ENCODE data around the gene PRF1.
"Not testable (repeated sequence)": the region's sequence is repeated elsewhere in the genome, so short reads cannot be mapped to it uniquely, and the experiment has no call there.

Gene PRF1

DNA sequence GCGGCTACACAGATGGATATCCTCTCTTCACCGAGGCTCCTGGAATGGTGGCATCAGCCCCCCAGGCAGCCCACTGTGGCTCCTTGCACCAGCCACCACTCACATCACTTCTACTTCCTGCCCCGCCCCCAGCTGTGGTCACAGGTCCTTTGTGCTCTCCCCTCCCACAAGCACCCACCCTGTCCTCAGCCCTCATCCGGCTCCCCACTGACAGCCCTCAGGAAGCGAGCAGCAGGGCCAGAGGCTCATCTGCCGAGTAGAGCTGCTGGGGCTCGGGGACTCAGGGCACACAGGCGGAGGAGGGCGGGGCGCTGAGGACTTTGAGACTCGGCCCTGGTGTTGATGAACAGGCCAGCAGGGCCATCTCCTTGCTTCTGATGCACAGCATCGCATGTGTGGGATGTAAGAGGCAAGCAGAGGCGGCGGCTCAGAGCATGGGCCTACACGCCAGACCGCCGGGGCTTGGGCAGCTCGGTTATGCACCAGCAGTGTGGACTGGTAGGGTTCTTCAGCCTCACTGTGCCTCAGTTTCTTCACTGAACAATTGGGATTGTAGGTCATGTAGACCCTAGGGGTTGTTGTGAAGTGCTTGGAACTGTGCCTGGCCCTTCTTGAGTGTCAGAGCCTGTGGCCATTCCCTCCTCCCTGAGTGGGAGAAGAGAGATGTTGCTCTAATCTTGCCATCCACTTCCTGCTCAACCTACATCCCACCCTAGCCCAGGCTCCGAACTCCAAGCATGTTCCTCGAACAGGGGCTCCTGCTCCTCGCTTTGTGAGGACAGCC is at the start of gene PRF1:
PRF1 (minus strand) TSS at position 77 of the 784 bp plus-strand sequence. CDS start 1,839 bp downstream, outside the sequence.
- DNase-seq = peak; percentile 86

DNA sequence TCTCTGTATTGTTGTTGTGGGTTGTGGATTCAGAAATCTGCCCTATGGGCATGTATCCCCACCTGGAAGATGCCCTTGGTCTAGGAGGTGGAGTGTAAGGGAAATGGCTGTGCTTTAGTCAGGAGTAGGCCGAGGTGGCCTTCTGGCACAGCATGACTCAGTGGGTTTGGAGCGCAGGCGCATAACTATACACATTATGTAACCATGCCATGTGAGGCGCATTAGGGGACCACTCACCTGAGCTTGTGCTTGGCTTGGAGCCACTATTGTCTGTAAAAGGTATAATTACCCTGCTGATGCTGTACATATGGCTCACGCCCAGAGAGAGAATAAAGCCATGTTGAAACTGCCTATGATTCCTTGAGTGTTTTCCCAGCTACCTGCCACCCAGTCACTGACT is 49.1 kb upstream of the PRF1 start:
- DNase-seq = no peak

DNA sequence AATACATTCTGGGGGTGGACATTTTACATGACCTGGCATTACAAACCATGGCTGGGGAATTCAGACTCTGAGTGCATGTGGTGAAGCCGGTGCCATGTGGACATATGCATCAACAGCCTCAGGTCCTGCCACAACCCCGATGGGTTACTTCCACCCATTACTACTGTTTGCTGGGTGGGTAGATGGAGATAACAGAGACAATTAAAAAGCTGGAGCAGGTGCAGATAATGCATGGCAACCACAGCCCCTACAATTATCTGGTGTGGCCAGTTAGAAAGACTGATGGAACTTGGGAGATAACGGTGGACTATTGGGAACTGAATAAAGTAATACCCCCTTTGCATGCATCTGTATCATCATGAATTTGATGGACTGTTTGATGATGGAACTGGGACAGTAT is 48.2 kb upstream of the PRF1 start:
- no peak for DNase-seq

DNA sequence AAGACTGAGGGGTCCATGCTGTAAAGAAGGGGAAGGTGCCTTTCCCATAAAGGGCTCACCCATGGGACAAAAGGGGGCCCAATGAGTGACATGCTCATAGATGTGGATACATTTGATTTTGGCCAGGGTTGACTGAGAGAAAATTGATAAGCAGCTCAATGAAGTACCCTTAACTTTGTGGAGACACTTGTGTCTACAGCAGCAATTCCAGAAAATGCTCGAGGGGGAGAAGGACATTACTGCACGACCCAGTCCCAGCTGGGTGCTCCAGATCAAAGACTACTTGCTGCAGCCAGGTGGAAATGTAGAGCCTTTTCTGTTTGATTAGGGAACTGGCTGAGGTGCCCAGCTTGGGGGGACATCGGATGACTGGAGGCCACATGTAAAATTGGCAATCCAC is 47.6 kb upstream of the PRF1 start:
- DNase-seq = no peak

DNA sequence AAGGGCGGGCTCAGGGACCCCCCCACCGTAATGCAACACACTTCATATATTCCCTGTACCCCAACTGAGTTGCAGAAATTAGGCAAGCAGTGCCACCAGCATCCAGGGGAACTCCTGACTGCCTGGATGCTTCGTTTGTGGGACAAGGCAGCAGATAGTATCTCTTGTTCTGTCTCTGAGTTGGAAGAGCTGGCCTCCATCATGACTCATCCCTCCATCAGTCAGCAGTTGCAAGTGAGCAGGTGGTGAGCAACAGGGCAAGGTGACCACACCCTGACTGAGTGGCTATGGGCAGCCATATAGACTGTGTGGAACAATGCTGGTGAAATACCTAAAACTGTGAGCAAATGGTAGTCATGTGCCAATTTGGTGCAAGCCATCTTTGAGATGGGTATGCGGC is 47.0 kb upstream of the PRF1 start:
- DNase-seq = no peak

DNA sequence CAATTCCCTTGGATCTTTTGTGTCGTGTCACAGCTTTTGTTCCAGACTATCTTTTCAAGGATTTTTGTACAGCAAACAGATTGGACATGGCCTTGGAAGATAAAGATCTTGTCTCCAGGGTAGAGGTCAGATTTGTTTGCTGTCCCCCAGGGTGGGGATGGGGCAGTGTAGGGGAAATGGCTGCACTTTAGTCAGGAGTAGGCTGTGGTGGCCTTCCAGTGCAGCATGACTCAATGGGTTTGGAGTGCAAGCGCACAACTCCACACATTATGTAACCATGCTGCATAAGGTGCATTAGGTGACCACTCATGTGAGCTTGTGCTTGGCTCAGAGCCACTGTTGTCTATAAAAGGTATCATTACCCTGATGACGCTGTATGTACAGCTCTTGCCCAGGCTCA is 45.9 kb upstream of the PRF1 start:
- no peak for DNase-seq

DNA sequence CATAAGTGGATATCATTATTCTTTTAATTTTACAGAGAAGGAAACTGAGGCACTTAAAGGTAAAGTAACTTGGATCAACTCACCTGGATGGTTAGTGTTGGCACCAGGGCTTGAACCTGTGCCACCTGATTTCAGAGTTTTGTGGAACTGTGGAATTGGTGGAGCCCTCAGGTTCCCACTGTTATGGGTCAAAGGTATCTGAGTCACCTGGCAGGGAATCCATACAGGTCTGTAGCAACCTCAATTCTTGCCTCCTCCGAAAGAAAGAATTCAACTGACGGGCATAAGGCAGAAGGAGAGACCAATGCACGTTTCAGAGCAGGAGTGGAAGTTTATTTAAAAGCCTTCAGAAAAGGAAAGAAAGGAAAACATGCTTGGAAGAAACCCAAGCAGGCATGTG is 44.5 kb upstream of the PRF1 start:
- DNase-seq = no peak

DNA sequence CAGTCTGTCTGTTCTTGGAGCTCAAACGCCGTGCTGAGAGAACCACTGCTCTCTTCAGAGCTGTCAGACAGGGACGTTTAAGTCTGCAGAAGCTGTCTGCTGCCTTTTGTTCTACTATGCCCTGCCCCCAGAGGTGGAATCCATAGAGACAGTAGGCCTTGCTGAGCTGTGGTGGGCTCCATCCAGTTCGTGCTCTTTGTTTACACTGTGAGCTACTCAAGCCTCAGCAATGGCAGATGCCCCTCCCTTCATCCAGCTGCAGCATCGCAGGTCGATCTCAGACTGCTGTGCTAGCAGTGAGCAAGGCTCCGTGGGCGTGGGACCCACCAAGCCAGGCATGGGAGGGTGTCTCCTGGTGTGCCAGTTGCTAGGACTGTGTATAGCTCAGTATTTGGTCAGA is 42.4 kb upstream of the PRF1 start:
- DNase-seq = not testable (repeated sequence)

DNA sequence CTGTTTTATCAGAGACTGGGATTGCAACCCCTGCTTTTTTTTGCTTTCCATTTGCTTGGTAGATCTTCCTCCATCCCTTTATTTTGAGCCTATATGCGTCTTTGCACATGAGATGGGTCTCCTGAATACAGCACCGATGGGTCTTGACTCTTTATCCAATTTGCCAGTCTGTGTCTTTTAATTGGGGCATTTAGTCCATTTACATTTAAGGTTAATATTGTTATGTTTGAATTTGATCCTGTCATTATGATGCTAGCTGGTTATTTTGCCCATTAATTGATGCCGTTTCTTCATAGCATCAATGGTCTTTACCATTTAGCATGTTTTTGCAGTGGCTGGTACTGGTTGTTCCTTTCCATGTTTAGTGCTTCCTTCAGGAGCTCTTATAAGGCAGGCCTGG is 40.7 kb upstream of the PRF1 start:
- not testable (repeated sequence) for DNase-seq

DNA sequence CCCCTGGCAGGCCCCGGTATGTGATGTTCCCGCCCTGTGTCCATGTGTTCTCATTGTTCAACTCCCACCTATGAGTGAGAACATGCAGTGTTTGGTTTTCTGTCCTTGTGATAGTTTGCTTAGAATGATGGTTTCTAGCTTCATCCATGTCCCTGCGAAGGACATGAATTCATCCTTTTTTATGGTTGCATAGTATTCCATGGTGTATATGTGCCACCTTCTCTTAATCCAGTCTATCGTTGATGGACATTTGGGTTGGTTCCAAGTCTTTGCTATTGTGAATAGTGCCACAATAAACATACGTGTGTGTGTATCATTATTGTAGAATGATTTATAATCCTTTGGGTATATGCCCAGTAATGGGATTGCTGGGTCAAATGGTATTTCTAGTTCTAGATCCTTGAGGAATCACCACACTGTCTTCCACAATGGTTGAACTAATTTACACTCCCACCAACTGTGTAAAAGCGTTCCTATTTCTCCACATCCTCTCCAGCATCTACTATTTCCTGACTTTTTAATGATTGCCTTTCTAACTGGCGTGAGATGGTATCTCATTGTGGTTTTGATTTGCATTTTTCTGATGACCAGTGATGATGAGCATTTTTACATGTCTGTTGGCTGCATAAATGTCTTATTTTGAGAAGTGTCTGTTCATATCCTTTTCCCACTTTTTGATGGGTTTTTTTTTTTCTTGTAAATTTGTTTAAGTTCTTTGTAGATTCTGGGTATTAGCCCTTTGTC is 37.3 kb upstream of the PRF1 start:
- not testable (repeated sequence) for DNase-seq

DNA sequence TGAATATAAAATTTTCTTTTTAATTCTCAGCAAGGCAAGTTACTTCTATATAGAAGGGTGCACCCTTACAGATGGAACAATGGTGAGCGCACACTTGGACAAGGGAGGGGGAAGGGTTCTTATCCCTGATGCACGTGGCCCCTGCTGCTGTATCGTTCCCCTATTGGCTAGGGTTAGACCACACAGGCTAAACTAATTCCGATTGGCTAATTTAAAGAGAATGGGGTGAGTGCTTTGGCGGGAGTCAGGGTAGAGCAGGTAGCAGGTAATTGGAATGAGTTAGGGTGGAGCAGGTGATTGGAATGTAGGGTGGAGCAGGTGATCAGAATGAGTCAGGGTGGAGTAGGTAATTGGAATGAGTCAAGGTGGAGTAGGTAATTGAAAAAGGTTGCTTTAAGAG is 32.0 kb upstream of the PRF1 start:
- not testable (repeated sequence) for DNase-seq

DNA sequence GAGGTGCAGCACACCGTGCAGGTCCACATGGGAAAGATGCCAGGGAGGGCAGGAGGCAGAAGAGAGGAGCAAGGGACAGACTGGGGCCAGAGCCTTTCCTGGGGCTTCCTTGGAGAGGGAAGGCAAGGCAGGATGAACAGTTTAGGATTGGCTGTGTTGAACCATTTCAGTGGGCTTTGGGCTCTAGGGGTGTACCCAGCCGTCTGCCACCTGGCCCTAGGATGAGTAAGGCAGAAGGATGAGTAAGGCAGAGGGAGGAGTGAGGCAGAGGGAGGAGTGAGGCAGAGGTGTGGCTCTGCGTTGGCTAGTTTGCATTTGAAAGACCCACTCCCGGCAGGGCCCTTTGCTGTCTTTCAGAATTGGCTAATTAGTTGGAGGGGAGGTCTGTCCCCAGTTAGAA is 31.5 kb upstream of the PRF1 start:
- no peak for DNase-seq

DNA sequence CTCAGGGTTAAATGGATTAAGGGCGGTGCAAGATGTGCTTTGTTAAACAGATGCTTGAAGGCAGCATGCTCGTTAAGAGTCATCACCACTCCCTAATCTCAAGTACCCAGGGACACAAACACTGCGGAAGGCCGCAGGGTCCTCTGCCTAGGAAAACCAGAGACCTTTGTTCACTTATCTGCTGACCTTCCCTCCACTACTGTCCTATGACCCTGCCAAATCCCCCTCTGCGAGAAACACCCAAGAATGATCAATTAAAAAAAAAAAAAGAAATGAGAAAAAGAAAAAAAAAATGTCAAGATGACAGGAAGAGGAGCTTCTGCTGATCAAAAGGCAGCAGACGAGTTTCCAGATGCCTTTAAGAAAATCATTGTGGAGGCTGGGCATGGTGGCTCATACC is 29.2 kb upstream of the PRF1 start:
- DNase-seq = not testable (repeated sequence)

DNA sequence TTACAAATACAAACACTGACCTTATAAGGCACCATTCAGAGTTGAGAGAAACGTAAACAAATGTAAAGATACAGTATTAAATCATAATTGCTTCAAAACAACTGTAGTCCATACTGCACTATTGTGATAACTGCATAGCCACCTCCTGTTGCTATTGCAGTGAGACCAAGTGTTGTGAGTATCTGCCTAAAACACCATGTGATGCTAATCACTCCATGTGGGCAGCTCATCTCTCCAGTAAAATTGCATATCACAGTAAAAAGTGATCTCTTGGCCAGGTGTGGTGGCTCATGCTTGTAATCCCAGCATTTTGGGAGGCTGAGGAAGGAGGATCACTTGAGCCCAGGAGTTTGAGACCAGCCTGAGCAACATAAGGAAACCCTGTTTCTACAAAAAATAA is 26.8 kb upstream of the PRF1 start:
- no peak for DNase-seq

DNA sequence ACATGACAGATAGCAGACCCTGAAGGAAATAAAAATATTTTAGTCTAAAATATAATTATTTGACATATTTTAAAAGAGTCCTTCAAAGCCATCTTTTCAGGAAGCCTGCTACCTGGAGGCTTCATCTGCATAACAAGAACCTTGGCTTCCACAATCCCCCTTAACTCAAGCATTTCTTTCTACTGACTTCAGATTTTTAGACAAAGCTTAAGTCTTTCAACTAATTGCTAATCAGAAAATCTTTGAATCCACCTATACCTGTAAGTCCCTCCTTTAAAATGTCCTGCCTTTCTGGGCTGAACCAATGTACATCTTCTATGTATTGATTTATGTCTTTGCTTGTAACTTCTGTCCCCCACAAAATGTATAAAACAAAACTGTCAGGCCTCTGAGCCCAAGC is 23.5 kb upstream of the PRF1 start:
- DNase-seq = no peak

DNA sequence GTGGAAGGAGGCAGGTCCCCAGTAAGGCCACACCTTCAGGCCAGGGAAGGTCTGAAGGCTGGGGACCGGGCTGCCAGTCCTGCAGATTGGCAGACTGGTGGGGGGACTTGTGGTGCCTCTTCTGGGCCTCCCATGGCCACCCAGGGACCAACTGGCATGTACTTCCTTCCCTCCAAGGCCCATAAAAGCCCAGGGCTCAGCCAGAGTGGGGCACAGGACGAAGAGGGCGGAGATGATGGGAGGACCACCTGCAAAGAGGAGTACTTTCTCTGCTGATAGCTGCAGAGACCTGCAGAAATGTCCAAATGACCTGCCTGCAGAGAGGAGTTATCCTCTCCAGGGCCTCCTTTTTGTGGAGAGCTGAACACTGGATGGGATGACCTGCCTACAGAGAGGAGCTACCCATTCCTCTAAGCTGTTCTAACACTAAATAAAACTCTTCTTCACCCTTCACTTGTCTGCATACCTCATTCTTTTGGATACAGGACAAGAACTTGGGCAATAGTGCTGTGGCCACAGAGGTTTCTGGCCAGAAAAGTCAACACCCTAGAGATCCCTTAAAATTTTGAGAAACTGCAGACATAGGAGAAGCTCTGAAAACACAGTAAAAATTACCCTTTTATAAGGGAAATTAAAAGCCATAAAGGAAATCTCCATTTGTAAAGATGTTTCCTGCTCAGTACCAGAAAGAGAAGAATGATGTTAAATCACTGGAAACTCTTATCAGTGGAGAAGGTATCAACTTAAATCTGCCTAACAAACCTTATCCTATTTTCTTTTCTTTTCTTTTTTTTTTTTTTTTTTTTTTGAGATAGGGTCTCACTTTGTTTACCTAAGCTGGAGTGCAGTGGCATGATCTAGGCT is 20.7 kb upstream of the PRF1 start:
- DNase-seq = no peak

DNA sequence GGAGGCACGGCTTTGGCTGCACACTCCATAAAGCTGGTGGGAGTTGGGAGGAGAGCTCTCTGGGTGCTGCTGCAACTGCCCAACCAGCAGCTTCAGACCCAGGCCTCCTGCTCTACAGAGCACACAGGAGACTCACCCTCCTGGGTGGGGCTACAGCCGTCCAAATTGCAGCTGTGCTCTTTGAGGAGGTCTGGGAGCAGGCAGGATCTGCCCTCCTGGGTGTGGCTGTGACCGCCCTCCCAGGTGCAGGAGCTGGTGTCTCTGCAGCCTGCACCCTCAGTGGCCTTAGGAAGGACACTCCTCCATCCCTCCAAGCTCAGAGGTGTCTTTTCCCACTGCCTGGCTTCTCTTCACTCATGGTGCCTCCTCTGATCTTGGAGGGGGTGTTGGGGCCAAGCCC is 20.0 kb upstream of the PRF1 start:
- no peak for DNase-seq

DNA sequence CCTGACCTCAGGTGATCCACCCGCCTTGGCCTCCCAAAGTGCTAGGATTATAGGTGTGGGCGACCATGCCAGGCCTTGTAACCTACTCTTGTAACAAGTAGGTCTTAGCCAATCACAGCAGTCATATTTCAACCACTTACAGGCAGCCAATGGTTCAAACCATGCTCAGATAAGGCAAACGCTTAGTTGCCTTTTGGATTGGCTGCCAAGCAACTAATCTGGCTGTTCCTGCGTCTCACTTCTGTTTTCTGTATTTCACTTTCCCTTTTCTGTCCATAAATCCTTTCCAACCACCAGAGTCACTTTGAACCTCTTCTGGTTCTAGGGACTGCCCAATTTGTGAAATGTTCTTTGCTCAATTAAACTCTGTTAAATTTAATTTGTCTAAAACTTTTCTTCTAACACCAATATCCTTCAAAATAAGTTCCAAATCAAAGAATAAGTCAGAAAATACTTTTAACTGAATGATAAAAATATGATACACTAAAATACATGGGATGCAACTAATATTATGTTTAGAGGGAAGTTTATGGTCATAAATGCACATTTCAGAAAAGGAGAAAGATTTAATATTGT is 19.1 kb upstream of the PRF1 start:
- DNase-seq = no peak

DNA sequence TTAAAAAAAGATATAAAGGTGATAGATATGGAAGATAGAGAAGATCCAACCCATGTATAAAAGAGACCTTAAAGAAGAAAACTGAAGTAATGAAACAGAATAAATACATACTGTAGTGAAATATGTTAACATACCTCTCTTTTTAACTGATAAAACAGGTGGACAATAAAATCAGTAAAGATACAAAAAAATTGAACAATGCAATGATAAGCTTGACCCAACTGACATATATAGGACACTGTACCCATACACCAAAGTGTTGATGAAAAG is 17.4 kb upstream of the PRF1 start:
- no peak for DNase-seq

DNA sequence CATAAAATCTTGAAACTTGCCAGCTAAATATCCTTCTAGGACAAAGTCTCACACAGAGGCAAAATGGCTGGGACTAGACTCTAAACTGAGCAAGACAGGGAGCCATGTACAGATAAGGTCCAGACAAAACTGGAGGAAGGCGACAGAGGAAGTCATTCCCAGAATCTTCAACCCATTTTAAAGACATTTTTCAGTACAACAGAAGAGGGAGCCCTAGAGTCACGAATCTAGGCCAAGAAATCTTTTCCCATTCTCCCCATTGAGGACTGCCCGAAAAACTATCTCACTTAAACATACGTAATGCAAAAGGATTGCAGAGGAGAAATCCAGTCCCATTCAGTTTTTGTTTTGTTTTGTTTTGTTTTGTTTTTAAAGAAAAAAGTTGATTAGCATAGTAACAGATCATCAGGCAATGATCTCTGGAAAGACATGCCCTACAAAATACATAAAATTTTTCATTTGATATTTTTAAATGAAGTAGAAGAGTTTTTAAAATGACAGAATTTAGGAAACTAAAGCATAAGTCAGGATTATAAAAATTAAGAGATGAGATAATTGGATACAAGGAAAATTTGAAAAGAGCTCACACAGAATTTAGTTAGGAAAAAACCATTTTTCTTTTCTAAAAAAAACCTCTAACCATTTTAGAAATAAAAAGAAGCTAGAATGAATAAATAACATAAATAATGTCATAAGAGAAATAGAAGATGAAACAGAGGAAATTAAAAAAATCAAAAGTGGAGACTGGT is 16.9 kb upstream of the PRF1 start:
- DNase-seq = no peak

DNA sequence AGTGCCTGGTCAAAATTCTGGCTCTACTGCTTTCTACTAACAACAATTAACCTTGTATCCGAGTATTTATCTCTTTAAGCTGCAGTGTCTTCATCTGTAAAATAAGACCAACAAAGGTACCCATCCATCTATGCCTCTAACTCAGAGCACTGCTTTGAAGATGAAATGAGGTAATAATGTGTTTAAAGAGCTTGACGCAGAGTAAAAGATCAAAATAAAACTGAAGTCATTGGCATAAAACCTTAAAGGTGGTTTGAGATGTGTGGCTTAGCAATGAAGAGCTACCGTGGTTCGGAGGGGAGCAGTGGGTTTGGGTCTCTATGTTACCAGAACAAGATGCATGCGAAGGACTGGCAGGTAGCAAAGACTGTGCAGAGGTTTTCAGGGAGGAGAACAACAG is 16.1 kb upstream of the PRF1 start:
- no peak for DNase-seq

DNA sequence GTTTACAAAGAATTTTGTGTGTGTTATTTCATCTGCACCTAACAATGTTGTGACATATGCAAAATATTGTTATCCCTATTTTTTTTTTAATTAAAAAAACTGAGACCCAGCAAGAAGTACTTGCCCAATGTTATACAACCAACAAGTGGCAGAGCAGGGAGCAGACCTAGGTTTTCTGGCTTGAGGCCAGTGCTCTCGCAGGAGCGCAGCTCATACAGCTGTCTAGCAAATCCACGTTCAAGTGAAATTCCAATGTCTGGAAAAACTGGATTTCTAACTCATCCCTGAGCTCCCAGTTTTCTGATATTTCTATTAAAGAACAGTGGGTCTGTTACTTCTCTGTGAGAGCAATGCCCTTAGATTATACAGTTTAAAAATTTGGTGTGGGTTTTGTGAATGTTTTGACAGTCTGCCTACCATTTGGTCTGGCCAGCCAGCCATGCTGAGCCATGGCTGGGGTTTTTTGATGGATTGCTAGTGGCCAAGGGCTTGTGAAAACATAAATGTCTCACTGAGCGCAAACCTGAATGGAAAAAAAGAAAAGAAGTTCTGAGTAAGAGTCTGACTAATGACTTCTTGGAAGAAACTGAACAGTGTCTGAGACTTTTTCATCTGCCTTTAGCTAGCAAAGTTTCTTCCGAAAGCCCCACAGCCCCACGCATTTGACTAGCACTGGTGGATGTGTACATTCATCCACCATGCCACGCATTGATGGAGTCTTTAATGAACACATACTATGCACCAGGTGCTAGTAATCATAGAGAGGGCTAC is 15.4 kb upstream of the PRF1 start:
- DNase-seq = no peak
